SK-N-SH (cell line): ENCODE data around the gene PRICKLE2. TPM values are rescaled to one million over a fixed set of nuclear protein-coding genes. Genes with fewer than 3 reads are reported as not detected.

ENCODE experiments used
- CTCF ChIA-PET: fragments of 300-600, 350-600 bp; formaldehyde crosslinking; extraction: SDS; loops from one replicate; lab custom pipeline; 2021; lab: Yijun Ruan, JAX
- POLR2A ChIA-PET: fragments of 350-600 bp; sonication (Branson Sonifier 250); formaldehyde crosslinking; extraction: SDS; loops from one replicate; lab custom pipeline; 2020; ENCODE audit warnings: antibody characterized with exemption, inconsistent platforms; lab: Yijun Ruan, JAX
- DNase-seq: peaks from one replicate; pipeline ENCODE4 v3.0.0; 2012
- H2AFZ ChIP-seq: fragments of 200-600 bp; sonication (generic); 2 replicates; pipeline ENCODE4 v1.8.1; 2016; ENCODE audit warnings: antibody characterized with exemption, mild to moderate bottlenecking, low read depth
- H3F3A ChIP-seq: fragments of 200-600 bp; sonication (generic); replicated peaks from 2 replicates; pipeline ENCODE3; 2016; ENCODE audit warnings: antibody characterized with exemption, mild to moderate bottlenecking; ENCODE audit not compliant: insufficient read depth
- H3K27ac ChIP-seq, 2 experiments: fragments of 200-500 bp in 1 of 2; fragments of 200-600 bp in 1 of 2; sonication (Bioruptor generic) in 1 of 2; sonication (generic), shearing (Covaris generic) in 1 of 2; 2 replicates each; pipeline versions ENCODE4 v1.5.1 to v1.6.1; 2014 to 2016; ENCODE audit warnings: low read depth in 2 of 2, inconsistent platforms in 1 of 2, low read length in 1 of 2, mild to moderate bottlenecking in 1 of 2, mixed read lengths in 1 of 2
- H3K27me3 ChIP-seq: fragments of 200-600 bp; sonication (generic), shearing (Covaris generic); 2 replicates; pipeline ENCODE4 v1.6.1; 2016; ENCODE audit warnings: mixed run types; ENCODE audit not compliant: insufficient read depth
- H3K36me3 ChIP-seq, 2 experiments: fragments of 200-500 bp in 1 of 2; fragments of 200-600 bp in 1 of 2; sonication (Bioruptor generic) in 1 of 2; sonication (generic) in 1 of 2; replicated peaks in 1 of 2; 2 replicates each; pipeline versions ENCODE3 to v1.5.1; 2014 to 2016; ENCODE audit warnings: low read length in 1 of 2, mild to moderate bottlenecking in 1 of 2; ENCODE audit not compliant: insufficient read depth in 2 of 2, control insufficient read depth in 1 of 2
- H3K4me1 ChIP-seq, 2 experiments: fragments of 200-500 bp in 1 of 2; fragments of 200-600 bp in 1 of 2; sonication (Bioruptor generic) in 1 of 2; sonication (generic), shearing (Covaris generic) in 1 of 2; 2 replicates each; pipeline versions ENCODE4 v1.5.1 to v1.6.1; 2014 to 2016; ENCODE audit warnings: low read depth in 1 of 2, low read length in 1 of 2, mixed run types in 1 of 2; ENCODE audit not compliant: insufficient read depth in 2 of 2, control insufficient read depth in 1 of 2
- H3K4me2 ChIP-seq: fragments of 200-600 bp; sonication (generic), shearing (Covaris generic); 2 replicates; pipeline ENCODE4 v1.6.1; 2017; ENCODE audit warnings: mixed run types
- H3K4me3 ChIP-seq, 2 experiments: fragments of 200-500 bp in 1 of 2; fragments of 200-600 bp in 1 of 2; sonication (Bioruptor generic) in 1 of 2; sonication (generic), shearing (Covaris generic) in 1 of 2; 2 replicates each; pipeline versions ENCODE4 v1.5.1 to v1.8.1; 2014 to 2016; ENCODE audit warnings: low read depth in 2 of 2, inconsistent platforms in 1 of 2, low read length in 1 of 2, mild to moderate bottlenecking in 1 of 2, mixed read lengths in 1 of 2, moderate library complexity in 1 of 2
- H3K79me2 ChIP-seq: fragments of 200-600 bp; sonication (generic); 2 replicates; pipeline ENCODE4 v1.8.1; 2017; ENCODE audit warnings: mild to moderate bottlenecking; ENCODE audit not compliant: insufficient read depth
- H3K9ac ChIP-seq: fragments of 200-600 bp; sonication (generic); 2 replicates; pipeline ENCODE4 v1.6.1; 2017; ENCODE audit warnings: mixed run types
- H3K9me2 ChIP-seq: fragments of 200-600 bp; sonication (generic); 2 replicates; pipeline ENCODE4 v1.6.1; 2017; ENCODE audit warnings: mixed run types
- H3K9me3 ChIP-seq: fragments of 200-600 bp; sonication (generic); 2 replicates; pipeline ENCODE4 v1.6.1; 2017; ENCODE audit warnings: mixed run types, mild to moderate bottlenecking, moderate library complexity
- H4K20me1 ChIP-seq: fragments of 200-600 bp; sonication (generic); 2 replicates; pipeline ENCODE4 v1.6.1; 2017; ENCODE audit warnings: mild to moderate bottlenecking, mixed run types; ENCODE audit not compliant: insufficient read depth
- CHD2 ChIP-seq: fragments of 150-350 bp; IDR thresholded peaks from 2 replicates; pipeline ENCODE4 v1.6.1; 2018; ENCODE audit warnings: low read length; ENCODE audit not compliant: partially characterized antibody
- ELF1 ChIP-seq: IDR thresholded peaks from 2 replicates; pipeline ENCODE4 v1.4.0; 2012
- EP300 ChIP-seq, 2 experiments: IDR thresholded peaks; 2 replicates each; pipeline versions ENCODE4 v1.4.0 to v1.6.1; 2012; ENCODE audit warnings: borderline replicate concordance in 1 of 2, low read depth in 1 of 2, low read length in 1 of 2
- EZH2phosphoT487 ChIP-seq: fragments of 200-600 bp; sonication (generic); IDR thresholded peaks from 2 replicates; pipeline ENCODE4 v1.6.1; 2017; ENCODE audit warnings: low read depth, mixed run types, mild to moderate bottlenecking, antibody characterized with exemption, moderate library complexity, borderline replicate concordance
- FOSL2 ChIP-seq: IDR thresholded peaks from 2 replicates; pipeline ENCODE4 v1.4.0; 2012; ENCODE audit warnings: low read depth, mild to moderate bottlenecking, moderate library complexity, borderline replicate concordance
- FOXJ3 ChIP-seq: sonication (generic); formaldehyde crosslinking; IDR thresholded peaks from 2 replicates; pipeline ENCODE4 v1.5.1; 2020; ENCODE audit warnings: mild to moderate bottlenecking, missing genetic modification reagents
- JUND ChIP-seq: IDR thresholded peaks from 2 replicates; pipeline ENCODE4 v1.4.0; 2012
- MAX ChIP-seq: IDR thresholded peaks from 2 replicates; pipeline ENCODE4 v1.4.0; 2012; ENCODE audit warnings: low read depth
- MEF2A ChIP-seq: IDR thresholded peaks from 2 replicates; pipeline ENCODE4 v1.4.0; 2012; ENCODE audit warnings: low read depth, borderline replicate concordance
- NFIC ChIP-seq: IDR thresholded peaks from 2 replicates; pipeline ENCODE4 v1.4.0; 2012; ENCODE audit warnings: borderline replicate concordance
- NRF1 ChIP-seq: IDR thresholded peaks from 2 replicates; pipeline ENCODE4 v1.6.1; 2012; ENCODE audit warnings: low read depth, mild to moderate bottlenecking, low read length
- POLR2AphosphoS5 ChIP-seq: IDR thresholded peaks from 2 replicates; pipeline ENCODE4 v1.6.1; 2012; ENCODE audit warnings: low read depth, low read length
- RAD21 ChIP-seq: IDR thresholded peaks from 2 replicates; pipeline ENCODE4 v1.6.1; 2012; ENCODE audit warnings: mild to moderate bottlenecking, low read length
- RFX5 ChIP-seq: IDR thresholded peaks from 2 replicates; pipeline ENCODE4 v1.6.1; 2012; ENCODE audit warnings: mild to moderate bottlenecking, improper control_type of control experiment, low read length
- SMC3 ChIP-seq: IDR thresholded peaks from 2 replicates; pipeline ENCODE4 v1.6.1; 2012; ENCODE audit warnings: low read depth, low read length, improper control_type of control experiment
- TAF1 ChIP-seq: IDR thresholded peaks from 2 replicates; pipeline ENCODE4 v1.6.1; 2012; ENCODE audit warnings: low read depth, mild to moderate bottlenecking, low read length, moderate library complexity, borderline replicate concordance
- TCF12 ChIP-seq: IDR thresholded peaks from 2 replicates; pipeline ENCODE4 v1.4.0; 2012
- TEAD4 ChIP-seq: IDR thresholded peaks from 2 replicates; pipeline ENCODE4 v1.4.0; 2012; ENCODE audit warnings: mild to moderate bottlenecking, borderline replicate concordance; ENCODE audit not compliant: insufficient read depth
- USF2 ChIP-seq: fragments of 150-350 bp; IDR thresholded peaks from 2 replicates; pipeline ENCODE4 v1.6.1; 2017; ENCODE audit warnings: antibody characterized with exemption, low read length, low read depth, borderline replicate concordance
- WGBS: methylation state at CpG from one replicate; pipeline ENCODE4 v1.1.6; 2017; ENCODE audit warnings: low lambda C conversion rate; 5-methylcytosine and 5-hydroxymethylcytosine counted together
- polyA plus RNA-seq, 3 experiments: library from polyadenylated mRNA; depleted of rRNA; stranded (reverse); fragments of >200 nt; gene quantifications; 2 replicates each; pipeline ENCODE4 v1.2.3, GENCODE V29; 2012
- TF ChIP-seq, protein P1 (sequence below): IDR thresholded peaks from 2 replicates; pipeline ENCODE4; 2012
- TF ChIP-seq, protein P2 (sequence below): fragments of 150-350 bp; IDR thresholded peaks from 2 replicates; pipeline ENCODE4 v1.6.1; 2016; ENCODE audit warnings: mild to moderate bottlenecking, low read depth, low read length

The PRICKLE2 gene
- polyA plus RNA-seq, 1 of the 3 experiments (the other 2 are of a cell fraction): 0.67 TPM

DNA sequence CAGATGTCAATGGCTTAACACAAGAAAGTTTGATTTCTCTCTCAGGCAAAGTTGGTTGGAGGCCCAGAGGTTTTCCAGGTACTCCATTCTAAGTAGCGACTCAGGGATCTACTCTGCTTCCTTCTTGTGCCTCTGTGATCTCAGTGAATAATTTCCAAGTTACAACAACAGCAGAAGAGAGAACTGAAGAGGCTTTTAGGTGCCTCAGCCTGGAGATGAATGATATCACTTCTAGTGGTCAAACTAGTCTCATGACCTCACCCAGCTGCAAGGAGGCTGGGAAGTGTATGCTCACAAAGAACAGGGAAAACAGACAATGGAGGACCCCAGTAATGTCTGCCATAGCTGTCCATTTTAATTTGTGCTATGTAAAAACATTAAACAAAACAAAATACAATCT is 4.6 kb upstream of the PRICKLE2 start (continued):
- no peak for TF ChIP-seq USF2
- no peak for TF ChIP-seq MAX
- TF ChIP-seq EZH2phosphoT487: no peak

DNA sequence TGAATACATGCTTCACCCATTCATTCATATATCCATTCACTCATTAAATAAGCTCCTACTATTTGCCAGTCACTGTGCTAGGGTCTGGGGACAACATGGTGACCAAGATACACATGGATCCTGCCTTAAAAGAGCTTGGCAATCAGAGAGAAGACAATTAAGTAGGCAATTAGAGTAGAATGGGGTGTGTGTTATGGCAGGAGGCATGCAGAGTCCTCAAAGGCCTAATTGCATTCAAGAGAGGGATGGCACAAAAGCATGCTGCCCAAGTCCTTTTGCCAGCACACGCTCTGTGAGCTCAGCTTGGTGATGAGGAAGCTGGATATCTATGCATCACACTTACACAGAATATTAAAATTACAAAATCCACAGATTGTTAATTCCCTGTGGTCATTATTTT is 2.8 kb upstream of the PRICKLE2 start:
- Histone ChIP-seq H3K4me2 (no peak overlapping the region), H3K4me3 (no peak overlapping the region), H3K9me3 (no peaks in the 10 kb centered on the region), H3K36me3 (no peaks in the 10 kb centered on the region), H3K27me3 (no peaks in the 10 kb centered on the region), H3K4me1 (peaks cover 0 to 18% of the 10 kb centered on the region in 2 experiments; a peak in 2 of 4 replicates), H3K9ac (no peak overlapping the region), H3F3A (peaks cover 5% of the 10 kb centered on the region), H3K9me2 (no peaks in the 10 kb centered on the region), H3K79me2 (peaks cover 7% of the 10 kb centered on the region), H3K27ac (no peak overlapping the region), H2AFZ (no peak overlapping the region), H4K20me1 (no peaks in the 10 kb centered on the region)
- TF ChIP-seq SMC3 (no peak), NFIC (no peak), EZH2phosphoT487 (no peak), RFX5 (no peak), TCF12 (no peak), TAF1 (no peak), JUND (no peak), FOSL2 (no peak), TEAD4 (no peak), POLR2AphosphoS5 (no peak), USF2 (no peak)
- TF ChIP-seq, protein P1, sequence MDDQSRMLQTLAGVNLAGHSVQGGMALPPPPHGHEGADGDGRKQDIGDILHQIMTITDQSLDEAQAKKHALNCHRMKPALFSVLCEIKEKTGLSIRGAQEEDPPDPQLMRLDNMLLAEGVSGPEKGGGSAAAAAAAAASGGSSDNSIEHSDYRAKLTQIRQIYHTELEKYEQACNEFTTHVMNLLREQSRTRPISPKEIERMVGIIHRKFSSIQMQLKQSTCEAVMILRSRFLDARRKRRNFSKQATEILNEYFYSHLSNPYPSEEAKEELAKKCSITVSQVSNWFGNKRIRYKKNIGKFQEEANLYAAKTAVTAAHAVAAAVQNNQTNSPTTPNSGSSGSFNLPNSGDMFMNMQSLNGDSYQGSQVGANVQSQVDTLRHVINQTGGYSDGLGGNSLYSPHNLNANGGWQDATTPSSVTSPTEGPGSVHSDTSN: no peak
- WGBS: 100% methylated on average over 1 of the region's 1 CpG
- DNase-seq: no peak
- ChIA-PET POLR2A (no interaction called here), CTCF (interaction anchor here (1.0 kb wide), 1 partner anchor 16 kb away, joined by 3 read pairs; no protein-coding TSS in a partner anchor)

GRCh38 chr3:64226730-64227129 is 1.5 kb upstream of the PRICKLE2 start:
- H4K20me1 ChIP-seq: no peaks in the 10 kb centered on the region
- POLR2A ChIA-PET: no interaction called here
- no peaks in the 10 kb centered on the region for H3K27me3 ChIP-seq
- no peak overlapping the region for H3K4me2 ChIP-seq
- no peak for TF ChIP-seq TAF1
- TF ChIP-seq ELF1: no peak
- no peak for TF ChIP-seq JUND
- TF ChIP-seq MEF2A: no peak
- no peak for TF ChIP-seq CHD2
- TF ChIP-seq, protein P2, sequence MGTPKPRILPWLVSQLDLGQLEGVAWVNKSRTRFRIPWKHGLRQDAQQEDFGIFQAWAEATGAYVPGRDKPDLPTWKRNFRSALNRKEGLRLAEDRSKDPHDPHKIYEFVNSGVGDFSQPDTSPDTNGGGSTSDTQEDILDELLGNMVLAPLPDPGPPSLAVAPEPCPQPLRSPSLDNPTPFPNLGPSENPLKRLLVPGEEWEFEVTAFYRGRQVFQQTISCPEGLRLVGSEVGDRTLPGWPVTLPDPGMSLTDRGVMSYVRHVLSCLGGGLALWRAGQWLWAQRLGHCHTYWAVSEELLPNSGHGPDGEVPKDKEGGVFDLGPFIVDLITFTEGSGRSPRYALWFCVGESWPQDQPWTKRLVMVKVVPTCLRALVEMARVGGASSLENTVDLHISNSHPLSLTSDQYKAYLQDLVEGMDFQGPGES: no peak
- TF ChIP-seq USF2: no peak
- TF ChIP-seq POLR2AphosphoS5: no peak
- no peak for TF ChIP-seq FOXJ3 (CRISPR knock-in tag)
- no peak for TF ChIP-seq RAD21
- no peak for TF ChIP-seq EP300 (IDR thresholded peaks at IDR 0.05; ENCODE audit: borderline replicate concordance in 1 of 2, low read depth in 1 of 2, low read length in 1 of 2)
- TF ChIP-seq, protein P1: no peak
- TF ChIP-seq NRF1: no peak
- no peaks in the 10 kb centered on the region for H3K9me2 ChIP-seq
- H3K36me3 ChIP-seq: no peaks in the 10 kb centered on the region
- H3K27ac ChIP-seq: no peak overlapping the region
- no peak overlapping the region for H2AFZ ChIP-seq
- H3K79me2 ChIP-seq: peaks cover 7% of the 10 kb centered on the region
- H3K4me1 ChIP-seq: peaks cover 0 to 18% of the 10 kb centered on the region in 2 experiments; a peak in 2 of 4 replicates
- H3K9ac ChIP-seq: no peak overlapping the region
- H3K4me3 ChIP-seq: no peak overlapping the region
- no peak for DNase-seq
- CTCF ChIA-PET: interaction anchor here (2.0 to 2.8 kb wide), 2 partner anchors 174 to 203 kb away, joined by 5 to 10 read pairs; partner anchors contain the start of gene PSMD6
- H3K9me3 ChIP-seq: no peaks in the 10 kb centered on the region
- H3F3A ChIP-seq: peaks cover 5% of the 10 kb centered on the region
- 94% methylated on average over 3 of the region's 3 CpGs for WGBS
